SK-N-MC (cell line): ENCODE results near the gene CTPS2.

Source experiments
- EZH2 ChIP-seq: fragments of 200-600 bp; sonication (generic); IDR thresholded peaks from one replicate; pipeline ENCODE4 v1.6.1; 2017; ENCODE audit warnings: antibody characterized with exemption
- FOXP2 ChIP-seq: optimal IDR thresholded peaks from 2 replicates; pipeline ENCODE3; 2011; ENCODE audit warnings: mild to moderate bottlenecking, moderate library complexity; ENCODE audit not compliant: insufficient read depth; ENCODE audit errors: extremely low read length, control extremely low read depth
- POLR2AphosphoS5 ChIP-seq: IDR thresholded peaks from 2 replicates; pipeline ENCODE4 v1.6.1; 2012; ENCODE audit warnings: mild to moderate bottlenecking, low read depth, low read length, borderline replicate concordance

- TF ChIP-seq EZH2 (no peak), POLR2AphosphoS5 (no peak), FOXP2 (no peak)
These were observed 9.5 kb downstream of the CTPS2 start for GRCh38 chrX:16702700-16703599.
